SK-N-MC (cell line): ENCODE data around the gene CSTF2.
A peak's percentile ranks its signal among the peaks of the same experiment; 100 is the strongest.

ENCODE experiments used
- EZH2 ChIP-seq: fragments of 200-600 bp; sonication (generic); IDR thresholded peaks from one replicate; pipeline ENCODE4 v1.6.1; 2017; ENCODE audit warnings: antibody characterized with exemption
- FOXP2 ChIP-seq: optimal IDR thresholded peaks from 2 replicates; pipeline ENCODE3; 2011; ENCODE audit warnings: mild to moderate bottlenecking, moderate library complexity; ENCODE audit not compliant: insufficient read depth; ENCODE audit errors: extremely low read length, control extremely low read depth
- POLR2AphosphoS5 ChIP-seq: IDR thresholded peaks from 2 replicates; pipeline ENCODE4 v1.6.1; 2012; ENCODE audit warnings: mild to moderate bottlenecking, low read depth, low read length, borderline replicate concordance

GRCh38 chrX:100819837-100820666 lies at the start of gene CSTF2:
- peak; percentile 89 for TF ChIP-seq POLR2AphosphoS5
- no peak for TF ChIP-seq EZH2
- peak; percentile 13 for TF ChIP-seq FOXP2
